Uterus (tissue), 2 donors: ENCODE measurements around the gene DSG2.

Source experiments
- POLR2A ChIP-seq, 2 donors: fragments of 450-650 bp; IDR thresholded peaks; one replicate each; pipeline ENCODE4 v1.6.1; 2016; ENCODE audit warnings: antibody characterized with exemption in 2 of 2, mild to moderate bottlenecking in 1 of 2, moderate library complexity in 1 of 2
- TF ChIP-seq, protein P1 (sequence below), 4 experiments: fragments of 200-600 bp in 2 of 4; fragments of 450-650 bp in 2 of 4; sonication (generic) in 2 of 4; IDR thresholded peaks; one replicate each; pipeline ENCODE4 v1.5.1; 2016 to 2019; ENCODE audit warnings: antibody characterized with exemption in 4 of 4, mild to moderate bottlenecking in 2 of 4, moderate library complexity in 1 of 4

DNA sequence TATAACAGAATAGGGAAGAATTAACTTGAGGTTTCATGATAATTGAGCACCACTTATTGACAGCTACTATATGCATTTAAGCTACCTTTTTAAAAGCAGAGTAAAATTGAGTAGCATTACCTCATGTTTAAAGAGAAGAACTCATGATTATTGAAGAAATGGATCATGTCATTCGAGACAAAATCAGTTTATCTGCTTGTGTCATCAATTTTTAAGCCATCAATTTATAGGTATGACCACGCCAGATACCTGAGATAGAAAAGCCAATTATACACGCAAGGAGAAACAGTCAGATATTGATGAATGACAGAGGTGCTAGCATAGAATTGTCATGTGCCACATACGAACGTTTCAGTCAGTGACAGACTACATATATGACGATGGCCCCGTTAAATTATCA is 28.4 kb downstream of the DSG2 start:
- TF ChIP-seq, protein P1, sequence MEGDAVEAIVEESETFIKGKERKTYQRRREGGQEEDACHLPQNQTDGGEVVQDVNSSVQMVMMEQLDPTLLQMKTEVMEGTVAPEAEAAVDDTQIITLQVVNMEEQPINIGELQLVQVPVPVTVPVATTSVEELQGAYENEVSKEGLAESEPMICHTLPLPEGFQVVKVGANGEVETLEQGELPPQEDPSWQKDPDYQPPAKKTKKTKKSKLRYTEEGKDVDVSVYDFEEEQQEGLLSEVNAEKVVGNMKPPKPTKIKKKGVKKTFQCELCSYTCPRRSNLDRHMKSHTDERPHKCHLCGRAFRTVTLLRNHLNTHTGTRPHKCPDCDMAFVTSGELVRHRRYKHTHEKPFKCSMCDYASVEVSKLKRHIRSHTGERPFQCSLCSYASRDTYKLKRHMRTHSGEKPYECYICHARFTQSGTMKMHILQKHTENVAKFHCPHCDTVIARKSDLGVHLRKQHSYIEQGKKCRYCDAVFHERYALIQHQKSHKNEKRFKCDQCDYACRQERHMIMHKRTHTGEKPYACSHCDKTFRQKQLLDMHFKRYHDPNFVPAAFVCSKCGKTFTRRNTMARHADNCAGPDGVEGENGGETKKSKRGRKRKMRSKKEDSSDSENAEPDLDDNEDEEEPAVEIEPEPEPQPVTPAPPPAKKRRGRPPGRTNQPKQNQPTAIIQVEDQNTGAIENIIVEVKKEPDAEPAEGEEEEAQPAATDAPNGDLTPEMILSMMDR (IDR thresholded peaks at IDR 0.05), result no peak
- TF ChIP-seq POLR2A (IDR thresholded peaks at IDR 0.05), result no peak
